Ascending aorta (tissue), 2 donors: ENCODE data around the gene GRK5. TPM values are rescaled to one million over a fixed set of nuclear protein-coding genes. Genes with fewer than 3 reads are reported as not detected.

ENCODE experiments used
- DNase-seq, 2 donors: peaks; one replicate each; pipeline ENCODE4 v3.0.0-alpha.2; 2019; ENCODE audit warnings: low spot score in 2 of 2
- H3K27ac ChIP-seq, 2 donors: fragments of 200-600 bp; sonication (generic); one replicate each; pipeline ENCODE4 v1.5.1; 2016 to 2017; ENCODE audit warnings: mild to moderate bottlenecking in 1 of 2
- H3K27me3 ChIP-seq: fragments of 200-600 bp; sonication (generic); one replicate; pipeline ENCODE4 v1.5.1; 2017
- H3K36me3 ChIP-seq, 2 donors: fragments of 200-600 bp; sonication (generic); one replicate each; pipeline ENCODE4 v1.5.1; 2016
- H3K4me1 ChIP-seq, 2 donors: fragments of 200-600 bp; sonication (generic); one replicate each; pipeline ENCODE4 v1.5.1; 2016 to 2017; ENCODE audit warnings: mild to moderate bottlenecking in 1 of 2
- H3K4me3 ChIP-seq, 2 donors: fragments of 200-600 bp; sonication (generic); one replicate each; pipeline ENCODE4 v1.5.1; 2016 to 2017; ENCODE audit warnings: mild to moderate bottlenecking in 1 of 2
- H3K9me3 ChIP-seq, 2 donors: fragments of 200-600 bp; sonication (generic); one replicate each; pipeline ENCODE4 v1.5.1; 2016
- intact Hi-C: fragments of 100-400 bp; cut with DNase I; formaldehyde crosslinking; loops from one replicate; pipeline ENCODE4 v1.15.1; 2023
- total RNA-seq: library from RNA; depleted of rRNA; stranded (reverse); fragments of >200 nt; gene quantifications from one replicate; pipeline ENCODE4 v1.1.0, GENCODE V29; 2016
- TF ChIP-seq, protein P1 (sequence below), 3 experiments: fragments of 200-600 bp in 2 of 3; fragments of 450-650 bp in 1 of 3; sonication (generic) in 2 of 3; IDR thresholded peaks; one replicate each; pipeline ENCODE4 v1.5.1; 2016 to 2019; ENCODE audit warnings: antibody characterized with exemption in 3 of 3, mild to moderate bottlenecking in 1 of 3, moderate library complexity in 1 of 3

The GRK5 gene
- total RNA-seq, 1 donor from 2014 or later: 75.5 TPM

DNA sequence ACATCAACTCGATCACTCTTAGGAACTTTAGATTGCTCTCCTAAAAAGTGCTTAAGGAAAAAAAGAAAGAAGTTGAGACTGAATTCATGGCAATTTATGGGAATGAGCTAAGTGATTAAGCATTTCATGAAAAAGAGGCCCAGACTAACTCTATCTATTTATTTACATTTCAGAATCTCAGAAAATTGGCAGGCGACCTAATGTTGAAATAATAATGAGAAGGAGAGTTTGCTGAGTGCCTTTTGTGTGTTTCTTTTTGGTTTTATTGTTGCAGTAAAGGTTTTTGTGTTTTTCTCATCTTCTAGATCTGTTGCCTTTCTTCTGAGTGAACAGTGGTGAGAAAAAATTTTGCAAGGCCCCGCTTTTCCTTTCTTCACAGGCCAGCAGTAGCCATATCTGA is 3.8 kb downstream of the GRK5 start:
- H3K4me3 ChIP-seq: peak overlapping the region in 1 of 2 donors; percentile 99
- H3K36me3 ChIP-seq: no peaks in the 10 kb centered on the region
- peak overlapping the region; percentile 95 to 97 for H3K27ac ChIP-seq
- no peaks in the 10 kb centered on the region for H3K9me3 ChIP-seq
- TF ChIP-seq, protein P1, sequence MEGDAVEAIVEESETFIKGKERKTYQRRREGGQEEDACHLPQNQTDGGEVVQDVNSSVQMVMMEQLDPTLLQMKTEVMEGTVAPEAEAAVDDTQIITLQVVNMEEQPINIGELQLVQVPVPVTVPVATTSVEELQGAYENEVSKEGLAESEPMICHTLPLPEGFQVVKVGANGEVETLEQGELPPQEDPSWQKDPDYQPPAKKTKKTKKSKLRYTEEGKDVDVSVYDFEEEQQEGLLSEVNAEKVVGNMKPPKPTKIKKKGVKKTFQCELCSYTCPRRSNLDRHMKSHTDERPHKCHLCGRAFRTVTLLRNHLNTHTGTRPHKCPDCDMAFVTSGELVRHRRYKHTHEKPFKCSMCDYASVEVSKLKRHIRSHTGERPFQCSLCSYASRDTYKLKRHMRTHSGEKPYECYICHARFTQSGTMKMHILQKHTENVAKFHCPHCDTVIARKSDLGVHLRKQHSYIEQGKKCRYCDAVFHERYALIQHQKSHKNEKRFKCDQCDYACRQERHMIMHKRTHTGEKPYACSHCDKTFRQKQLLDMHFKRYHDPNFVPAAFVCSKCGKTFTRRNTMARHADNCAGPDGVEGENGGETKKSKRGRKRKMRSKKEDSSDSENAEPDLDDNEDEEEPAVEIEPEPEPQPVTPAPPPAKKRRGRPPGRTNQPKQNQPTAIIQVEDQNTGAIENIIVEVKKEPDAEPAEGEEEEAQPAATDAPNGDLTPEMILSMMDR (IDR thresholded peaks at IDR 0.05): no peak
- no peak for DNase-seq
- H3K4me1 ChIP-seq: peaks cover 17 to 46% of the 10 kb centered on the region in 2 donors
- H3K27me3 ChIP-seq: no peaks in the 10 kb centered on the region
- intact Hi-C loops: no loop called here

DNA sequence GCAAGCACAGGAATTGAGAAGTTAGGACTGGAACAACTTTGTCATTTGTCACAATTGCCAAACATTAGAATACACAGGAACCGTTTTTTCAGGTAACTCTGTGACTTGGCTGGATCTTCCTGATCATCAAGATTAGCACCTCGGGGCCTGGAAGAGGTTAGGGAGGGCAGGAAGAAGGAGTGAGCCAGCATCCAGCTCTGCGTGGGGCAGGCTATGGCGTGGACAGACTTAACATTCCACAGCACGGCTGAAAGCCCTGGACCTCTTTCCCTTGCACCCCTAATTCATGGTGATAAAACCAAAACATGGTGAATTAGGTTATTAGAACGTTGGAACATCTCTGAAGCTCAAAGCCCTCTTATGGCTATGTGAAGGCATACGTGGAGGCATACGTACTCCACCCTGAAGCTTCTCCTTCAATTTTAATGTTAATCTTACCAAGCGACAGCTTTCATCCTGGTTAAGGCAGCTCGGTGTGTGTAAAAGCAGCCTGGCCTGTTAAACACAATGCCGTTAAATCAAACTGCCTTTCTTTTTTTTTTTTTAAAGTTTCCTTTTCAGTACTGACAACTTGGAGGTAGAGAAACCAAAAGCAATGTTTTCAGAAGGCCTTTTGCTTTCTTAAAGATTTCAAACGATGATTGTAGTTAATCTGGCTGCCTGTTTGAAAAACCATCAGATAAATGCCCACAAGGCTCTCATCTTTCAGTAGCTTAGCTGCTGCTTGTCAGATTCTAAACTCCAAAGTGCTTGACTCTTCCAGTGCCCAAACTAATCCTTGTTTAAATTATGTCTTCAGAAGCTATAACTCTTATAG is 4.5 kb downstream of the GRK5 start:
- H3K27me3 ChIP-seq: no peaks in the 10 kb centered on the region
- peaks cover 17 to 51% of the 10 kb centered on the region in 2 donors for H3K4me1 ChIP-seq
- peak overlapping the region; percentile 95 to 97 for H3K27ac ChIP-seq
- H3K36me3 ChIP-seq: no peaks in the 10 kb centered on the region
- no peaks in the 10 kb centered on the region for H3K9me3 ChIP-seq
- intact Hi-C loops: no loop called here
- peak overlapping the region in 1 of 2 donors; percentile 25 for H3K4me3 ChIP-seq
- no peak for DNase-seq
- TF ChIP-seq, protein P1 (IDR thresholded peaks at IDR 0.05): no peak

DNA sequence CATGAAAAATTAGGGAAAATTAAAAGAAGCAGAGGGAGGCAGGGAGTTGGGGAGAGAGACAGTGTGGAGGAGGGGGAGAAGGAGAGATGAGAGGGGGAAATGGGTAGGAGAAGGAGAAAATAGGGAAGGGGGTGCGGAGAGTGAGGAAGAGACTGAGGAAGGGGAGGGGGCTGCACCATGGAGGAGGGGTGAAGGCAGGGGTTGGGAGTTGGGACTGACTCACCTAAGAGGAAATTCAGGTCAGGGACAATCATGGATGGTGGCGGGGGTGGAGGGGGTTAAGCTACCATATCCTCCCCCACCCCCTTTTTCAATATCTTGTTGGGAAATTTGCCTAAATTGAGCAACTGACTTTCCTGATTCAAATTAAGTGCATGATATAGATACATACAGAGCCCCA is 8.0 kb downstream of the GRK5 start:
- Histone ChIP-seq H3K9me3 (no peaks in the 10 kb centered on the region), H3K36me3 (no peaks in the 10 kb centered on the region), H3K27me3 (no peaks in the 10 kb centered on the region), H3K4me1 (peaks cover 35 to 82% of the 10 kb centered on the region in 2 donors), H3K27ac (no peak overlapping the region), H3K4me3 (no peak overlapping the region)
- intact Hi-C loops: no loop called here
- TF ChIP-seq, protein P1 (IDR thresholded peaks at IDR 0.05): no peak
- no peak for DNase-seq

DNA sequence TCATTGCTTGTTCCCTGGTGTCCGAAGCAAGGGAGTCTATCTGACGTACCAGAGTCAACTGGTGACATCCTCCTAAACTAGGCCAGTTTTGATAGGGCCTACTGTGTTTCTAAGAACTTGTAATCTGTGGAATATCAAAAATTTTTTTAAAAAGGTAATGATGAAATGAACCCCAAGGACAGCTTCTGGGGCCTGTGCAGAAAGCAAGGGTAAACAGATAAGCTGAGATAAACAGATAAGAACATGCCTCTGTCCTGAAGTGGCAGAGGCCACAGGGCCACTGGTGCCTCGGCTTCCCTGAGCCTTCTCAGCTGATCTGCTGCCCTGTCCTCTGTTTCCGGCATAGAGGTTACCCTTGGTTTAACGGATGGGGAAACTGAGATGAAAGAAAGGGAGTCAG is 8.8 kb downstream of the GRK5 start:
- no peaks in the 10 kb centered on the region for H3K27me3 ChIP-seq
- no peak overlapping the region for H3K4me3 ChIP-seq
- TF ChIP-seq, protein P1 (IDR thresholded peaks at IDR 0.05): no peak
- H3K4me1 ChIP-seq: peaks cover 35 to 84% of the 10 kb centered on the region in 2 donors
- H3K9me3 ChIP-seq: no peaks in the 10 kb centered on the region
- no peaks in the 10 kb centered on the region for H3K36me3 ChIP-seq
- no peak for DNase-seq
- intact Hi-C loops: no loop called here
- peak overlapping the region; percentile 20 to 43 for H3K27ac ChIP-seq

DNA sequence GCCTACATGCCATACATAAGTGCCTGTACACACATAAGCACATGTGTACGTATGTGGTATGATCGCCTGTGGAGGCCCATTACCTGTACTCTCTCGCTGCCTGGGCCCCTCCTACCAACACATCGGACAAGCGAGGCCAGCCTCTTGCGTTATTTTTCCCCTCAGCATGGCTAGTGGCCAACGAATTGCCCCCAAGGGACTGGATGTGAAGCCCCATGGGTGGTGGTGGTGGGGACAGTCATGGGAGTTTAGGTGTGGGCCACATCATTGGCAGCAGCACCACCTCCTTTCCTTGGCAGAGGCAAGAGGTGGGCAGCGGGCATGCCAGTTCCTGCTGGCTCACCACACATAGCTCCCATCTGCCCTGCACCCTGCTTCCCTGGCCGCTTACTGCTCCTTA is 10.0 kb downstream of the GRK5 start:
- no peak overlapping the region for H3K4me3 ChIP-seq
- DNase-seq: no peak
- H3K4me1 ChIP-seq: peaks cover 42 to 85% of the 10 kb centered on the region in 2 donors
- H3K9me3 ChIP-seq: no peaks in the 10 kb centered on the region
- peak overlapping the region; percentile 58 to 66 for H3K27ac ChIP-seq
- TF ChIP-seq, protein P1 (IDR thresholded peaks at IDR 0.05): no peak
- no peaks in the 10 kb centered on the region for H3K36me3 ChIP-seq
- H3K27me3 ChIP-seq: no peaks in the 10 kb centered on the region
- intact Hi-C loops: no loop called here
